GM19455 (cell line): ENCODE data around the gene PRRX2.
"Not testable (repeated sequence)": the region's sequence is repeated elsewhere in the genome, so short reads cannot be mapped to it uniquely, and the experiment has no call there.

Experiments used
- ATAC-seq: cut with Tn5 transposase; IDR thresholded peaks from one replicate; pipeline ENCODE4 v1.9.1; 2021; ENCODE audit not compliant: unreplicated experiment

The PRRX2 gene

GRCh38 chr9:129653823-129654553 is 11.5 kb upstream of the PRRX2 start:
- no peak for ATAC-seq

- no peak for ATAC-seq
These were observed 10.8 kb upstream of the PRRX2 start for GRCh38 chr9:129654554-129655040.

- ATAC-seq, result no peak
These were observed 10.3 kb upstream of the PRRX2 start for GRCh38 chr9:129655154-129655553.

GRCh38 chr9:129655696-129656095 is 9.8 kb upstream of the PRRX2 start:
- no peak for ATAC-seq

GRCh38 chr9:129656795-129657390 is 8.6 kb upstream of the PRRX2 start:
- ATAC-seq, result no peak

GRCh38 chr9:129661029-129661428 is 4.4 kb upstream of the PRRX2 start:
- no peak for ATAC-seq

- ATAC-seq, result not testable (repeated sequence)
These were observed 3.2 kb upstream of the PRRX2 start for GRCh38 chr9:129662239-129662638.

GRCh38 chr9:129664746-129665388 is 580 bp upstream of the PRRX2 start:
- no peak for ATAC-seq

- no peak for ATAC-seq
These were observed 520 bp downstream of the PRRX2 start for GRCh38 chr9:129665814-129666520.

- ATAC-seq, result no peak
These were observed 1.1 kb downstream of the PRRX2 start for GRCh38 chr9:129666575-129666974.

GRCh38 chr9:129667378-129667777 is 1.9 kb downstream of the PRRX2 start:
- no peak for ATAC-seq

GRCh38 chr9:129667850-129668249 is 2.4 kb downstream of the PRRX2 start:
- no peak for ATAC-seq

- ATAC-seq, result no peak
These were observed 3.8 kb downstream of the PRRX2 start for GRCh38 chr9:129669141-129669718.

- no peak for ATAC-seq
These were observed 4.5 kb downstream of the PRRX2 start for GRCh38 chr9:129669946-129670345.

GRCh38 chr9:129671065-129671464 is 5.6 kb downstream of the PRRX2 start:
- ATAC-seq, result no peak

- ATAC-seq, result no peak
These were observed 6.1 kb downstream of the PRRX2 start for GRCh38 chr9:129671519-129671918.

- no peak for ATAC-seq
These were observed 7.3 kb downstream of the PRRX2 start for GRCh38 chr9:129672702-129673101.

GRCh38 chr9:129673602-129674001 is 8.2 kb downstream of the PRRX2 start:
- no peak for ATAC-seq

- ATAC-seq, result no peak
These were observed 8.8 kb downstream of the PRRX2 start for GRCh38 chr9:129674229-129674628.

GRCh38 chr9:129675620-129676019 is 10.2 kb downstream of the PRRX2 start:
- no peak for ATAC-seq

GRCh38 chr9:129676287-129676686 is 10.8 kb downstream of the PRRX2 start:
- no peak for ATAC-seq
